NB4 (cell line): Measurements from ENCODE around the gene CLHC1.
"Not testable (repeated sequence)": the region's sequence is repeated elsewhere in the genome, so short reads cannot be mapped to it uniquely, and the experiment has no call there.

Experiments used
- DNase-seq: peaks from one replicate; pipeline ENCODE4 v3.0.0; 2010; ENCODE audit warnings: low read depth
- H3K4me3 ChIP-seq: one replicate; pipeline ENCODE4 v1.5.1; 2011; ENCODE audit warnings: mild to moderate bottlenecking, low read depth, low read length, moderate library complexity
- MYC ChIP-seq: IDR thresholded peaks from 2 replicates; pipeline ENCODE4 v1.6.1; 2011; ENCODE audit warnings: low read depth, low read length
- POLR2A ChIP-seq: IDR thresholded peaks from 2 replicates; pipeline ENCODE4 v1.6.1; 2011; ENCODE audit warnings: mild to moderate bottlenecking; ENCODE audit not compliant: insufficient read length; ENCODE audit errors: extremely low read depth
- TF ChIP-seq, protein P1 (sequence below): IDR thresholded peaks from one replicate; pipeline ENCODE4 v1.5.1; 2012; ENCODE audit warnings: low read depth, low read length
- TF ChIP-seq, protein P2 (sequence below): IDR thresholded peaks from 2 replicates; pipeline ENCODE4 v1.6.1; 2011; ENCODE audit warnings: low read depth, low read length

The CLHC1 gene

GRCh38 chr2:55232863-55233657 lies 967 bp upstream of the CLHC1 start:
- H3K4me3 ChIP-seq, result peak overlapping the region; percentile 99
- DNase-seq, result peak; percentile 50
- TF ChIP-seq, protein P1, sequence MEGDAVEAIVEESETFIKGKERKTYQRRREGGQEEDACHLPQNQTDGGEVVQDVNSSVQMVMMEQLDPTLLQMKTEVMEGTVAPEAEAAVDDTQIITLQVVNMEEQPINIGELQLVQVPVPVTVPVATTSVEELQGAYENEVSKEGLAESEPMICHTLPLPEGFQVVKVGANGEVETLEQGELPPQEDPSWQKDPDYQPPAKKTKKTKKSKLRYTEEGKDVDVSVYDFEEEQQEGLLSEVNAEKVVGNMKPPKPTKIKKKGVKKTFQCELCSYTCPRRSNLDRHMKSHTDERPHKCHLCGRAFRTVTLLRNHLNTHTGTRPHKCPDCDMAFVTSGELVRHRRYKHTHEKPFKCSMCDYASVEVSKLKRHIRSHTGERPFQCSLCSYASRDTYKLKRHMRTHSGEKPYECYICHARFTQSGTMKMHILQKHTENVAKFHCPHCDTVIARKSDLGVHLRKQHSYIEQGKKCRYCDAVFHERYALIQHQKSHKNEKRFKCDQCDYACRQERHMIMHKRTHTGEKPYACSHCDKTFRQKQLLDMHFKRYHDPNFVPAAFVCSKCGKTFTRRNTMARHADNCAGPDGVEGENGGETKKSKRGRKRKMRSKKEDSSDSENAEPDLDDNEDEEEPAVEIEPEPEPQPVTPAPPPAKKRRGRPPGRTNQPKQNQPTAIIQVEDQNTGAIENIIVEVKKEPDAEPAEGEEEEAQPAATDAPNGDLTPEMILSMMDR, result no peak
- TF ChIP-seq, protein P2, sequence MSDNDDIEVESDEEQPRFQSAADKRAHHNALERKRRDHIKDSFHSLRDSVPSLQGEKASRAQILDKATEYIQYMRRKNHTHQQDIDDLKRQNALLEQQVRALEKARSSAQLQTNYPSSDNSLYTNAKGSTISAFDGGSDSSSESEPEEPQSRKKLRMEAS, result peak; percentile 69
- TF ChIP-seq POLR2A, result no peak
- peak; percentile 78; the same call in 1 of the 2 replicates for TF ChIP-seq MYC

GRCh38 chr2:55231546-55232083 lies 478 bp downstream of the CLHC1 start:
- peak overlapping the region; percentile 99 for H3K4me3 ChIP-seq
- DNase-seq, result peak; percentile 50
- TF ChIP-seq, protein P2, result no peak
- no peak for TF ChIP-seq POLR2A
- TF ChIP-seq MYC, result no peak
- TF ChIP-seq, protein P1, result no peak

GRCh38 chr2:55230551-55230950 lies 1.5 kb downstream of the CLHC1 start:
- TF ChIP-seq, protein P2, result no peak
- TF ChIP-seq POLR2A (no peak), MYC (no peak)
- TF ChIP-seq, protein P1, result no peak
- no peak for DNase-seq
- no peak overlapping the region for H3K4me3 ChIP-seq

DNA sequence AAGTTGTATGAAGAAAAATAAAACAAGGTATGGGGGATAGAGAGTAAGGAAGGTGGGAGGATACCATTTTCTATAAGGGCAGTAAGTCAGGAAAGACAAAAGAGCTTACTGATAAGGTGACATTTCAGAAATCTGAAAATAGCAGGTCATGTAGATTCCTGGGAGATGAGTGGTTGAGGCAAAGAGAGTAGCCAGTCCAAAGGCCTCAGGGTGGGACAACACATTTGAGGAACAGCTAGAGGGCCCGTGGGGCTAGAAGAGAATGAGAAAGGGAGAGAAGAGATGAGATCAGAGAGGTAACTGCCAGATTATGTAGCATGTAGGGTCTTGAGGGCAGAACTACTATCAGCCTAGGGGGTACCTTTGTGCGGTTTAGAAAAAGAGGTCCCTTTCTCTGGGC lies 2.9 kb downstream of the CLHC1 start:
- H3K4me3 ChIP-seq, result no peak overlapping the region
- DNase-seq, result no peak
- TF ChIP-seq, protein P1, result no peak
- TF ChIP-seq MYC (no peak), POLR2A (no peak)
- TF ChIP-seq, protein P2, result no peak

- DNase-seq, result no peak
- no peak overlapping the region for H3K4me3 ChIP-seq
- no peak for TF ChIP-seq MYC
- TF ChIP-seq, protein P2, result no peak
- TF ChIP-seq, protein P1, result no peak
- TF ChIP-seq POLR2A, result no peak
Measured at GRCh38 chr2:55228226-55228563, 3.9 kb downstream of the CLHC1 start.

- not testable (repeated sequence) for H3K4me3 ChIP-seq
- peak; percentile 61 for DNase-seq
Measured at GRCh38 chr2:55227437-55228225, 4.5 kb downstream of the CLHC1 start.
